Breast epithelium (tissue), 4 donors: Measurements from ENCODE around the gene TAF11L14. TPM values are rescaled to one million over a fixed set of nuclear protein-coding genes. Genes with fewer than 3 reads are reported as not detected.
"Not testable (repeated sequence)": the region's sequence is repeated elsewhere in the genome, so short reads cannot be mapped to it uniquely, and the experiment has no call there.

Experiments used
- DNase-seq, 2 donors: peaks; one replicate each; pipeline ENCODE4 v3.0.0-alpha.2; 2019; ENCODE audit warnings: low spot score in 2 of 2
- H3K27ac ChIP-seq, 2 donors: fragments of 200-600 bp; sonication (generic) in 1 of 2; one replicate each; pipeline ENCODE4 v1.5.1; 2016 to 2019; ENCODE audit warnings: mild to moderate bottlenecking in 1 of 2
- H3K27me3 ChIP-seq, 2 donors: fragments of 200-600 bp; sonication (generic) in 1 of 2; one replicate each; pipeline versions ENCODE4 v1.5.1 to v1.6.0; 2017 to 2019; ENCODE audit warnings: control low read depth in 1 of 2, mild to moderate bottlenecking in 1 of 2
- H3K36me3 ChIP-seq: fragments of 200-600 bp; one replicate; pipeline ENCODE4 v1.5.1; 2019
- H3K4me1 ChIP-seq, 2 donors: fragments of 200-600 bp; sonication (generic); one replicate each; pipeline ENCODE4 v1.5.1; 2016 to 2019; ENCODE audit warnings: control low read depth in 1 of 2
- H3K4me3 ChIP-seq, 3 donors: fragments of 200-600 bp; sonication (generic); 1 replicate in 2 of 3; 2 replicates in 1 of 3; pipeline ENCODE4 v1.5.1; 2016 to 2019; ENCODE audit warnings: mild to moderate bottlenecking in 3 of 3, moderate library complexity in 2 of 3
- H3K9me3 ChIP-seq, 2 donors: fragments of 200-600 bp; sonication (generic) in 1 of 2; one replicate each; pipeline ENCODE4 v1.5.1; 2016 to 2019; ENCODE audit warnings: control low read depth in 1 of 2
- POLR2A ChIP-seq: fragments of 450-650 bp; IDR thresholded peaks from one replicate; pipeline ENCODE4 v1.6.1; 2016; ENCODE audit warnings: antibody characterized with exemption, mild to moderate bottlenecking, moderate library complexity
- POLR2AphosphoS5 ChIP-seq, 3 donors: sonication (generic); formaldehyde crosslinking; IDR thresholded peaks; one replicate each; pipeline ENCODE4 v1.6.1; 2017; ENCODE audit warnings: antibody characterized with exemption in 3 of 3
- intact Hi-C: fragments of 100-400 bp; cut with DNase I; formaldehyde crosslinking; loops from one replicate; pipeline ENCODE4 v1.15.1; 2023; ENCODE audit warnings: low total_unique reads
- total RNA-seq, 3 donors: library from RNA; depleted of rRNA; stranded (reverse); fragments of >200 nt; gene quantifications; one replicate each; pipeline ENCODE4 v1.1.0, GENCODE V29; 2016
- TF ChIP-seq, protein P1 (sequence below), 3 donors: fragments of 450-650 bp; IDR thresholded peaks; one replicate each; pipeline ENCODE4 v1.5.1; 2016 to 2017; ENCODE audit warnings: antibody characterized with exemption in 3 of 3, mild to moderate bottlenecking in 3 of 3, moderate library complexity in 3 of 3

TAF11L14 gene
- total RNA-seq, 3 donors from 2014 or later = not detected

DNA sequence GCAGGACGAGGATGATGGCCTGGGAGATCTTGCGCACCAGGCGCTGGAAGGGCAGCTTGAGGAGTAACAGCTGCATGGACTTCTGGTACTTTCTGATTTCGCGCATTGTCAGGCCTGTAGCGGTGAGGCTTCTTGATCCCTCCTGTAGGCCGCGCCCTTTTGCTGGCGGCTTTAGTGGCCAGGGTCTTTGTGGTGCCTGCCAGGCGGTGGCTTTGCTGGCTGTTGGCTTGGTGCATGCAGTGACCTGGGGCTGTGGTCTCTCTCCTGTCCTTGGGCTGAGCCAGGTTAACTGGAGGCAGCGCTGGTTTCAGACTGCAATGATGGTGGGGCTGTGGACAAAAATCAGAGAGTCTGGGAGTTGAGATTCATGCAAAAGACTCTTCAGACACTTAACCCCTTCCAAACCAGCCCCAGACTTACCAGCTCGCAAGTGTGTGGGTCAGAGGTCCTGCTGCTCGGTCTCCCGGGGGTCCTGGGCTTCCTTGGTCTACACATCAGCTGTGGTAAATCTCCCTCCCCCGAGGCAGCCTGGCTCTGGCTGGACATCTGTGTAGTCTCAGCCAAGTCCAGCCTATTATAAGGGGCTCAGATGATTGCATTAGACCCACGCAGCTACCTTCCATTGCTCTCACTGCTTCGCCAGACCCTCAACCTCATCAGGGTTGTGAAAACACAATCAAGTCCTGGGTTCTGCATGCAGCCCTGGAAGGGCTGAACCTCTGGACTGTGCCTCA lies 19.2 kb upstream of the TAF11L14 start:
- intact Hi-C loops = no loop called here
- Histone ChIP-seq H3K4me1 (no peaks in the 10 kb centered on the region), H3K27ac (no peak overlapping the region), H3K4me3 (no peak overlapping the region), H3K36me3 (no peaks in the 10 kb centered on the region), H3K27me3 (no peaks in the 10 kb centered on the region), H3K9me3 (no peaks in the 10 kb centered on the region)
- no peak for DNase-seq
- TF ChIP-seq POLR2AphosphoS5 (IDR thresholded peaks at IDR 0.05) (no peak), POLR2A (no peak)
- TF ChIP-seq, protein P1, sequence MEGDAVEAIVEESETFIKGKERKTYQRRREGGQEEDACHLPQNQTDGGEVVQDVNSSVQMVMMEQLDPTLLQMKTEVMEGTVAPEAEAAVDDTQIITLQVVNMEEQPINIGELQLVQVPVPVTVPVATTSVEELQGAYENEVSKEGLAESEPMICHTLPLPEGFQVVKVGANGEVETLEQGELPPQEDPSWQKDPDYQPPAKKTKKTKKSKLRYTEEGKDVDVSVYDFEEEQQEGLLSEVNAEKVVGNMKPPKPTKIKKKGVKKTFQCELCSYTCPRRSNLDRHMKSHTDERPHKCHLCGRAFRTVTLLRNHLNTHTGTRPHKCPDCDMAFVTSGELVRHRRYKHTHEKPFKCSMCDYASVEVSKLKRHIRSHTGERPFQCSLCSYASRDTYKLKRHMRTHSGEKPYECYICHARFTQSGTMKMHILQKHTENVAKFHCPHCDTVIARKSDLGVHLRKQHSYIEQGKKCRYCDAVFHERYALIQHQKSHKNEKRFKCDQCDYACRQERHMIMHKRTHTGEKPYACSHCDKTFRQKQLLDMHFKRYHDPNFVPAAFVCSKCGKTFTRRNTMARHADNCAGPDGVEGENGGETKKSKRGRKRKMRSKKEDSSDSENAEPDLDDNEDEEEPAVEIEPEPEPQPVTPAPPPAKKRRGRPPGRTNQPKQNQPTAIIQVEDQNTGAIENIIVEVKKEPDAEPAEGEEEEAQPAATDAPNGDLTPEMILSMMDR (IDR thresholded peaks at IDR 0.05) = no peak

GRCh38 chr5:17619354-17619753 lies 14.9 kb upstream of the TAF11L14 start:
- intact Hi-C loops = no loop called here
- no peak for DNase-seq
- Histone ChIP-seq H3K27ac (no peak overlapping the region), H3K36me3 (no peaks in the 10 kb centered on the region), H3K4me3 (no peak overlapping the region), H3K27me3 (no peaks in the 10 kb centered on the region), H3K9me3 (no peaks in the 10 kb centered on the region), H3K4me1 (no peaks in the 10 kb centered on the region)
- no peak for TF ChIP-seq POLR2A
- TF ChIP-seq, protein P1 (IDR thresholded peaks at IDR 0.05) = no peak
- no peak for TF ChIP-seq POLR2AphosphoS5 (IDR thresholded peaks at IDR 0.05)

DNA sequence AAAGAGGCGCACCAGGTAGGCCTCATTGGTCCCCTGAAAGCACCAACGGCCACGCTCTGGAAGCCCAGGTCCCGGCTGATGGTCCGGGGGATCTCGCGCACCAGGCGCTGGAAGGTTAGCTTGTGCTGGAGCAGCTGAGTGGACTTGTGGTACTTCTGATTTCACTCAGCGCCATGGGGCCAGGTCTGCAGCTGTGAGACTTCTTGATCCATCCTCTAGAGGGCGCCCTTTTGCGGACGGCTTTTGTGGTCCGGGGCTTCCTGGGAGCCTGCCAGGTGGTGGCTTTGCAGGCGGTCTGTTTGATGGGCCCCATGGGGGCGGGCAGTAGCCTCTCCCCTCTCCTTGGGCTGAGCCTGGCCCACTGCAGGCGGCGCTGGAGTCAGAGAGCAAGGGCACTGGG lies 13.6 kb upstream of the TAF11L14 start:
- H3K9me3 ChIP-seq = no peaks in the 10 kb centered on the region
- H3K27ac ChIP-seq = no peak overlapping the region
- TF ChIP-seq, protein P1 (IDR thresholded peaks at IDR 0.05) = no peak
- TF ChIP-seq POLR2AphosphoS5 (IDR thresholded peaks at IDR 0.05) (no peak), POLR2A (no peak)
- no peak for DNase-seq
- intact Hi-C loops = no loop called here
- no peaks in the 10 kb centered on the region for H3K4me1 ChIP-seq
- no peaks in the 10 kb centered on the region for H3K36me3 ChIP-seq
- no peaks in the 10 kb centered on the region for H3K27me3 ChIP-seq
- H3K4me3 ChIP-seq = no peak overlapping the region

DNA sequence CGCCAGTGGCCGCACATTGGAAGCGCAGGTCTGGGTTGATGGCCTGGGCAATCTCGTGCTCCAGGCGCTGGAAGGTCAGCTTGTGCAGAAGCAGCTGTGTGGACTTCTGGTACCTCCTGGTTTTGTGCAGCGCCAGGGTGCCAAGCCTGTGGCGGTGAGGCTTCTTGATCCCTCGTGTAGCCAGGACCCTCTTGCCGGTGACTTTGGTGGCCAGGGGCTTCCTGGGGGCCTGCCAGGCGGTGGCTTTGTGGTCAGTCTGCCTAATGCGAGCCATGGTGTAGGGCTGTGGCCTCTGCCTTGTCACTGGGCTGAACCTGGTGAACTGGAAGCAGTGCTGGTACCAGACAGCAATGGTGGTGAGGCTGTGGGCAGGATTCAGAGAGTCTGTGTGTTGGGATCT lies 8.6 kb upstream of the TAF11L14 start:
- no peak overlapping the region for H3K4me3 ChIP-seq
- intact Hi-C loops = no loop called here
- H3K36me3 ChIP-seq = no peaks in the 10 kb centered on the region
- H3K27ac ChIP-seq = no peak overlapping the region
- no peaks in the 10 kb centered on the region for H3K9me3 ChIP-seq
- TF ChIP-seq, protein P1 (IDR thresholded peaks at IDR 0.05) = no peak
- TF ChIP-seq POLR2A (no peak), POLR2AphosphoS5 (IDR thresholded peaks at IDR 0.05) (no peak)
- DNase-seq = no peak
- H3K27me3 ChIP-seq = no peaks in the 10 kb centered on the region
- no peaks in the 10 kb centered on the region for H3K4me1 ChIP-seq

- H3K27ac ChIP-seq, H3K4me3 ChIP-seq, intact Hi-C loops: not testable (repeated sequence)
Measured at GRCh38 chr5:17631788-17632187, 2.5 kb upstream of the TAF11L14 start, which contains the start of gene TAF11L13. TSS of gene TAF11L13 (plus strand) at chr5:17632088.

DNA sequence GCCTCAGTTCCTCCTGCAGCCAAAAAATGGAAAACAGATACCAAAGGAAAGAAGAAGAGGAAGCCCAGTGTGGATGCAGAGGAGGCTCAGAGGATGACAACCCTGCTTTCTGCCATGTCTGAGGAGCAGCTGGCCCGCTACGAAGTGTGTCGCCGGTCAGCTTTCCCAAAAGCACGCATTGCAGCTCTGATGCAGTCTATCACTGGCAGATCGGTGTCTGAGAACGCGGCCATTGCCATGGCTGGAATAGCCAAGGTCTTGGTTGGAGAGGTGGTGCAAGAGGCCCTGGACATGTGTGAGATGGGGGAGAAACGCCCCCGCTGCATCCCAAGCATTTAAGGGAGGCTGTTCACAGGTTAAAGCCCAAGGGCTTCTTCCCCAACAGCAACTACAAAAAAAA lies 15.0 kb downstream of the TAF11L14 start:
- H3K27me3 ChIP-seq, H3K36me3 ChIP-seq, DNase-seq, H3K9me3 ChIP-seq, intact Hi-C loops, H3K27ac ChIP-seq, H3K4me3 ChIP-seq, H3K4me1 ChIP-seq: not testable (repeated sequence)

More at GRCh38 chr5:17631788-17632187, 2.5 kb upstream of the TAF11L14 start, which contains the start of gene TAF11L13:
- not testable (repeated sequence) for H3K36me3 ChIP-seq, H3K4me1 ChIP-seq, DNase-seq, H3K27me3 ChIP-seq, H3K9me3 ChIP-seq

DNA sequence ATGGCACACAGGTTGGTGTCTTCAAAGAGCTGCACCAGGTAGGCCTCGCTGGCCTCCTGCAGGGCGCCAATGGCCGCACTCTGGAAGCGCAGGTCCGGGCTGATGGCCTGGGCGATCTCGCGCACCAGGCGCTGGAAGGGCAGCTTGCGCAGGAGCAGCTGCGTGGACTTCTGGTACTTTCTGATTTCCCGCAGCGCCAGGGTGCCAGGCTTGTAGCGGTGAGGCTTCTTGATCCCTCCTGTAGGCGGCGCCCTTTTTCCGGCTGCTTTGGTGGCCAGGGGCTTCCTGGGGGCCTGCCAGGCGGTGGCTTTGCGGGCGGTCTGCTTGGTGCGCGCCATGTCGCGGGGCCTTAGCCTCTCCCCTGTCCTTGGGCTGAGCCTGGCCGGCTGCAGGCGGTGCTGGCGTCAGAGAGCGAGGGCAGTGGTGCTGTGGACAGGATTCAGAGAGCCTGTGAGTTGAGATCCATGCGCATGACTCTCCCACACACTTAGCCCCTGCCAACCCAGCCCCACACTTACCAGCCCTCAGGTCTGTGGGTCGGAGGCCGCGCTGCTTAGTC lies 21.0 kb downstream of the TAF11L14 start:
- H3K4me3 ChIP-seq, H3K27ac ChIP-seq, intact Hi-C loops, H3K36me3 ChIP-seq, H3K27me3 ChIP-seq, DNase-seq, H3K4me1 ChIP-seq, H3K9me3 ChIP-seq: not testable (repeated sequence)
